Activated T-helper 1 cell treated with anti-CD3 and anti-CD28 coated beads, Interleukin-2, amount 50 U/mL, for 16 hours (primary cell): ENCODE measurements around the gene TNFRSF14.
"Not testable (repeated sequence)": the region's sequence is repeated elsewhere in the genome, so short reads cannot be mapped to it uniquely, and the experiment has no call there.

ENCODE experiments used
- DNase-seq, 2 donors: peaks; one replicate each; pipeline ENCODE4 v3.0.0-alpha.2; 2020; ENCODE audit warnings: low read depth in 1 of 2, low spot score in 1 of 2

The TNFRSF14 gene

GRCh38 chr1:2538376-2538775 is 17.8 kb upstream of the TNFRSF14 start:
- DNase-seq: no peak

- DNase-seq: no peak
These were observed 17.3 kb upstream of the TNFRSF14 start for GRCh38 chr1:2538872-2539271.

- no peak for DNase-seq
These were observed 16.8 kb upstream of the TNFRSF14 start for GRCh38 chr1:2539312-2539907.

- no peak for DNase-seq
These were observed 15.2 kb upstream of the TNFRSF14 start for GRCh38 chr1:2540816-2541492.

GRCh38 chr1:2541619-2542245 is 14.4 kb upstream of the TNFRSF14 start:
- no peak for DNase-seq

GRCh38 chr1:2542246-2542915 is 13.8 kb upstream of the TNFRSF14 start:
- DNase-seq: no peak

- no peak for DNase-seq
These were observed 12.6 kb upstream of the TNFRSF14 start for GRCh38 chr1:2543543-2544092.

GRCh38 chr1:2544093-2544874 is 11.9 kb upstream of the TNFRSF14 start:
- no peak for DNase-seq

- DNase-seq: no peak
These were observed 11.1 kb upstream of the TNFRSF14 start for GRCh38 chr1:2544875-2545640.

- peak; percentile 74 to 79 for DNase-seq
These were observed 10.2 kb upstream of the TNFRSF14 start for GRCh38 chr1:2545754-2546514.

GRCh38 chr1:2546515-2547209 is 9.5 kb upstream of the TNFRSF14 start:
- DNase-seq: peak; percentile 57 to 64

GRCh38 chr1:2547210-2548067 is 8.7 kb upstream of the TNFRSF14 start:
- DNase-seq: no peak

- DNase-seq: peak; percentile 68 to 70
These were observed 8.0 kb upstream of the TNFRSF14 start for GRCh38 chr1:2548068-2548589.

GRCh38 chr1:2549367-2550029 is 6.7 kb upstream of the TNFRSF14 start:
- DNase-seq: not testable (repeated sequence)

GRCh38 chr1:2550309-2550861 is 5.8 kb upstream of the TNFRSF14 start:
- DNase-seq: not testable (repeated sequence)

GRCh38 chr1:2551544-2551943 is 4.6 kb upstream of the TNFRSF14 start:
- not testable (repeated sequence) for DNase-seq

- DNase-seq: no peak
These were observed 4.0 kb upstream of the TNFRSF14 start for GRCh38 chr1:2552189-2552588.
